Measurements from ENCODE around the gene DNASE1L2. TPM values are rescaled to one million over a fixed set of nuclear protein-coding genes. Genes with fewer than 3 reads are reported as not detected.

DNASE1L2 gene
- total and polyA plus RNA-seq, 2 of the 4 experiments (the other 2 are of a cell fraction), result 0.18 to 0.75 TPM

- H3K14ac ChIP-seq (replicated peaks; ENCODE audit: low read depth, low read length), result no peak overlapping the region
- H3K36me3 ChIP-seq (ENCODE audit: control insufficient read depth, insufficient read depth, low read length), result peaks cover 28% of the 10 kb centered on the region
- 94% methylated on average over 10 of the region's 17 CpGs; no CpG with 5 or more reads in 1 of the 2 experiments for WGBS, 2 experiments (ENCODE audit: extremely low coverage in 2 of 2, insufficient read length in 1 of 2)
- H2BK20ac ChIP-seq (ENCODE audit: low read depth, low read length), result no peak overlapping the region
- H4K91ac ChIP-seq (ENCODE audit: insufficient read depth, low read depth, low read length), result no peak overlapping the region
- CTCF ChIA-PET, result no interaction called here
- H2BK15ac ChIP-seq (ENCODE audit: low read depth, low read length), result no peak overlapping the region
- no peak overlapping the region for H2BK120ac ChIP-seq (ENCODE audit: low read depth, low read length)
- H4K20me1 ChIP-seq (ENCODE audit: insufficient read depth, low read length), result peaks cover 16% of the 10 kb centered on the region
- H3K4me2 ChIP-seq (ENCODE audit: low read depth, low read length), result no peak overlapping the region
- H3K79me1 ChIP-seq (ENCODE audit: low read depth in 1 of 2, low read length in 2 of 2), result peaks cover 27 to 51% of the 10 kb centered on the region in 2 experiments
- no peak overlapping the region for H3K23ac ChIP-seq (ENCODE audit: low read depth, low read length)
- no peak overlapping the region for H3K4ac ChIP-seq (ENCODE audit: low read depth, low read length)
- POLR2A ChIA-PET (ENCODE audit: unreplicated experiment), result no interaction called here
- no peak overlapping the region for H3K4me3 ChIP-seq (ENCODE audit: insufficient read depth, low read depth, low read length)
- TF ChIP-seq CHD1 (IDR thresholded peaks at IDR 0.05; ENCODE audit: low read depth, low read length), result no peak
- no peak for TF ChIP-seq CEBPB (IDR thresholded peaks at IDR 0.05; ENCODE audit: low read depth, low read length)
- no peak for TF ChIP-seq RCOR1 (IDR thresholded peaks at IDR 0.05; ENCODE audit: insufficient replicate concordance, low read length)
- no peak for TF ChIP-seq BHLHE40 (IDR thresholded peaks at IDR 0.05; ENCODE audit: low read depth, low read length)
- TF ChIP-seq NFE2L2 (IDR thresholded peaks at IDR 0.05; ENCODE audit: low read depth, low read length), result no peak
- no peak for TF ChIP-seq MXI1 (IDR thresholded peaks at IDR 0.05; ENCODE audit: borderline replicate concordance, low read depth, low read length)
- TF ChIP-seq MAZ (IDR thresholded peaks at IDR 0.05; ENCODE audit: borderline replicate concordance, low read depth, low read length), result no peak
- H3K9me3 ChIP-seq (ENCODE audit: control insufficient read depth, insufficient read depth, low read length), result no peaks in the 10 kb centered on the region
- H3K27me3 ChIP-seq (ENCODE audit: control insufficient read depth, insufficient read depth, low read length), result no peaks in the 10 kb centered on the region
- no peak overlapping the region for H3K9ac ChIP-seq (ENCODE audit: low read depth, low read length)
- no peak overlapping the region for H2AFZ ChIP-seq (replicated peaks; ENCODE audit: low read length, poor library complexity)
- H2BK5ac ChIP-seq (ENCODE audit: low read depth, low read length, poor library complexity, severe bottlenecking), result no peak overlapping the region
- dilution Hi-C loops (cut with HindIII; ENCODE audit: low sequenced_read_pairs, unreplicated experiment), result no loop called here
- BruUV-seq (replicated peaks), result no TSS peak
- no peak for ATAC-seq (ENCODE audit: low read depth)
- H3K9me1 ChIP-seq (ENCODE audit: insufficient read depth, low read length), result 0 out of 2 replicates have a peak, but pooled peaks cover 3% of the 10 kb centered on the region
- peak overlapping the region; percentile 72 for H2AK9ac ChIP-seq (replicated peaks; ENCODE audit: low read depth, low read length, poor library complexity)
- H4K5ac ChIP-seq (ENCODE audit: low read depth, low read length), result no peak overlapping the region
- no peak overlapping the region for H2AK5ac ChIP-seq (ENCODE audit: low read depth, low read length)
- H3K27ac ChIP-seq (ENCODE audit: insufficient read depth, low read length), result no peak overlapping the region
- H3K56ac ChIP-seq (ENCODE audit: extremely low read depth, insufficient read depth, low read length), result no peak overlapping the region
- in situ Hi-C loops (cut with MboI; ENCODE audit: low sequenced_read_pairs), result no loop called here
- no peak overlapping the region for H4K8ac ChIP-seq (ENCODE audit: low read depth in 2 of 2, low read length in 2 of 2)
- peaks cover 12% of the 10 kb centered on the region for H3K4me1 ChIP-seq (ENCODE audit: control insufficient read depth, insufficient read depth, low read length)
- no peak overlapping the region for H3K18ac ChIP-seq (ENCODE audit: low read depth, low read length)
- DNase-seq, result no peak
- intact Hi-C loops (cut with micrococcal nuclease), result no loop called here
Measured at GRCh38 chr16:2210009-2210332, 26.3 kb upstream of the DNASE1L2 start.

All from IMR-90 (cell line).